Measurements from ENCODE around the gene DDX11. TPM values are rescaled to one million over a fixed set of nuclear protein-coding genes. Genes with fewer than 3 reads are reported as not detected.
"Not testable (repeated sequence)": the region's sequence is repeated elsewhere in the genome, so short reads cannot be mapped to it uniquely, and the experiment has no call there.

DDX11 gene
- total RNA-seq, 2 experiments from 2014 or later = 143 to 147 TPM

DNA sequence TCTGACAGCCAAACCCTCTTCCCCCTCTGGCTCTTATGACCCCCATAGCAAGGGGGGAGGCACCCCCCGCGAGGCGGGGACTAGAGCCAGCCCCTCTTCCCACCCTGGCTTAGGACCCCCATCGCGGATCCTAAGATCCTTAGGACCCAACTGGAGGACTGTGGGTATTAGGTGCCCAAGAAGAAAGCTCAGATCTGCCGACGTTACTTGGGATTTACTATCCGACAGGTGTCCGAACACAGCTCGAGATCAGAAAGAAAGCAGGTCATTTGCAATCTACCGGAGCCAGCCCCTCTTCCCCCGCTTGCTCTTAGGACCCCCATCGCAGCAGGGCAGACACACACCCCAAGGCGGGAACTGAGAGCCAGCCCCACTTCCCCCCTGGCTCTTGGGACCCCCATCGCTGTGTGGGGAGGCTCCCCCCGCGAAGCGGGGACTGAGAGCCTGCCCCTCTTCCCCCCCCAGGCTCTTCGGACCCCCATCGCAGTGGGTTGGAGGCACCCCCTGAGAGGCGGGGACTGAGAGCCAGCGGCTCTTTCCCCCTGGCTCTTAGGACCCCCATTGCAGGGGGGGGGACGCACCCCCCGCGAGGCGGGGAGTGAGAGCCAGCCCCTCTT, 46.8 kb downstream of the DDX11 start:
- H3K4me3 Mint-ChIP-seq = no peak overlapping the region
- no peaks in the 10 kb centered on the region for H3K36me3 Mint-ChIP-seq (ENCODE audit: low read depth)
- H3K9me3 Mint-ChIP-seq = no peaks in the 10 kb centered on the region
- no peaks in the 10 kb centered on the region for H3K27me3 Mint-ChIP-seq
- intact Hi-C loops (cut with micrococcal nuclease) = no loop called here
- POLR2A ChIA-PET = no interaction called here
- no peak overlapping the region for H3K27ac Mint-ChIP-seq
- DNase-seq (no peak), ATAC-seq (no peak)
- TF ChIP-seq, protein P1, sequence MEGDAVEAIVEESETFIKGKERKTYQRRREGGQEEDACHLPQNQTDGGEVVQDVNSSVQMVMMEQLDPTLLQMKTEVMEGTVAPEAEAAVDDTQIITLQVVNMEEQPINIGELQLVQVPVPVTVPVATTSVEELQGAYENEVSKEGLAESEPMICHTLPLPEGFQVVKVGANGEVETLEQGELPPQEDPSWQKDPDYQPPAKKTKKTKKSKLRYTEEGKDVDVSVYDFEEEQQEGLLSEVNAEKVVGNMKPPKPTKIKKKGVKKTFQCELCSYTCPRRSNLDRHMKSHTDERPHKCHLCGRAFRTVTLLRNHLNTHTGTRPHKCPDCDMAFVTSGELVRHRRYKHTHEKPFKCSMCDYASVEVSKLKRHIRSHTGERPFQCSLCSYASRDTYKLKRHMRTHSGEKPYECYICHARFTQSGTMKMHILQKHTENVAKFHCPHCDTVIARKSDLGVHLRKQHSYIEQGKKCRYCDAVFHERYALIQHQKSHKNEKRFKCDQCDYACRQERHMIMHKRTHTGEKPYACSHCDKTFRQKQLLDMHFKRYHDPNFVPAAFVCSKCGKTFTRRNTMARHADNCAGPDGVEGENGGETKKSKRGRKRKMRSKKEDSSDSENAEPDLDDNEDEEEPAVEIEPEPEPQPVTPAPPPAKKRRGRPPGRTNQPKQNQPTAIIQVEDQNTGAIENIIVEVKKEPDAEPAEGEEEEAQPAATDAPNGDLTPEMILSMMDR (IDR thresholded peaks at IDR 0.05) = no peak
- CTCF ChIA-PET = no interaction called here
- no peaks in the 10 kb centered on the region for H3K4me1 Mint-ChIP-seq (ENCODE audit: low read depth)

DNA sequence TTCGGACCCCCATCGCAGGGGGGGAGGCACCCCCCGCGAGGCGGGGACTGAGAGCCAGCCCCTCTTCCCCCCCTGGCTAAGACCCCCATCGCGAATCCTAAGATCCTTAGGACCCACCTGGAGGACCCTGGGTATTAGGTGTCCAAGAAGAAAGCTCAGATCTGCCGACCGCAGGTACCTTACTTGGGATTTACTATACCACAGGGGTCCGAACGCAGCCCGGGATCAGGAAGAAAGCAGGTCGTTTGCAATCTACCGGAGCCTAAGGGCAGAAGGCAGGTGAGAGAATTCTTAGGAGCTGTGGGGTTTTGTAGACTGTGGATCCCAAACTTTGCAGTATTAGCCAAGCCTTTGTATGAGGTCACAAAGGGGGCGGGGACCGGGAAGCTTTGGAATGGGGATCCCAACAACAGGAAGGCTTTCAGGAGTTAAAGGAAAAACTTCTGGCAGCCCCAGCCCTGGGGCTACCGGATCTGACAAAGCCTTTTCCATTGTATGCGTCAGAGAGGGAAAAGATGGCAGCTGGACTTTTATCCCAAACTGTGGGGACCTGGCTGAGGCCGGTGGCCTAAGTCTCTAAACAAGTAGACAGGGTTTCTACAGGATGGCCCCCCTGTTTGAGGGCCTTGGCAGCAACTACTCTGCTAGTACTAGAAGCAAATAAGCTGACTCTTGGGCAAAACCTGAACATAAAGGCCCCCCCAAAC, 47.5 kb downstream of the DDX11 start:
- CTCF ChIA-PET; POLR2A ChIA-PET; intact Hi-C loops (cut with micrococcal nuclease); H3K4me3 Mint-ChIP-seq; H3K36me3 Mint-ChIP-seq (ENCODE audit: low read depth); H3K9me3 Mint-ChIP-seq; ATAC-seq; H3K27ac Mint-ChIP-seq; H3K27me3 Mint-ChIP-seq; H3K4me1 Mint-ChIP-seq (ENCODE audit: low read depth); DNase-seq: not testable (repeated sequence)

DNA sequence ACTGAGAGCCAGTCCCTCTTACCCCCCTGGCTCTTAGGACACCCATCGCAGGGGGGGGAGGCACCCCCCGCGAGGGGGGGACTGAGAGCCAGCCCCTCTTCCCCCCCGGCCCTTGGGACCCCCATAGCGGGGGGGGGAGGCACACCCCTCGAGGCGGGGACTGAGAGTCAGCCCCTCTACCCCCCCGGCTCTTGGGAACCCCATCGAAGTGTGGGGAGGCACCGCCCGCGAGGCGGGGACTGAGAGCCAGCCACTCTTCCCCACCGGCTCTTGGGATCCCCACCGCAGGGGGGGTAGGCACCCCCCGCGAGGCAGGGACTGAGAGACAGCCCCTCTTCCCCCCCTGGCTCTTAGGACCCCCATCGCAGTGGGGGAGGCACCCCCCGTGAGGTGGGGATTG, 48.8 kb downstream of the DDX11 start:
- POLR2A ChIA-PET = no interaction called here
- H3K27me3 Mint-ChIP-seq = no peaks in the 10 kb centered on the region
- intact Hi-C loops (cut with micrococcal nuclease) = no loop called here
- DNase-seq (no peak), ATAC-seq (no peak)
- H3K4me1 Mint-ChIP-seq (ENCODE audit: low read depth) = no peaks in the 10 kb centered on the region
- TF ChIP-seq, protein P1 (IDR thresholded peaks at IDR 0.05) = no peak
- H3K36me3 Mint-ChIP-seq (ENCODE audit: low read depth) = no peaks in the 10 kb centered on the region
- CTCF ChIA-PET = no interaction called here
- H3K27ac Mint-ChIP-seq = no peak overlapping the region
- H3K4me3 Mint-ChIP-seq = no peak overlapping the region
- H3K9me3 Mint-ChIP-seq = no peaks in the 10 kb centered on the region

DNA sequence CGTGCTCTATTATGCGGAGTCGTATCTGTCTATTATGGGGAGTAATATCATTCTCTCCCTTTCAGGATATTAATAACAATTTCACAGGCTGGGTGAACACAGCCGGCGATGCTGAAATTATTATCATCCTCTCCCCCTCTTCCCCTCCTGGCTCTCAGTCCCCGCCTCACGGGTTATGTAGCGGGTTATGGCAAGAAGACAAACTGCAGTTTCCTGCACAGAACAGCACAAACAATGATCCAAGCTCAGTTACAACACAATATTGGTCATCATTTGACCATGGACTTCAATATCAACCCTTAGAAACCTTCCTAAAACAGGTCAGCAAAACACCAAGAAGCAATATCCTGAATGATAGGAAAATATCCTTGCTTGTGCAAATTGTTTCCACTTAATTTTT, 50.5 kb downstream of the DDX11 start:
- H3K4me3 Mint-ChIP-seq; H3K36me3 Mint-ChIP-seq (ENCODE audit: low read depth); intact Hi-C loops (cut with micrococcal nuclease); DNase-seq; POLR2A ChIA-PET; H3K27ac Mint-ChIP-seq; ATAC-seq; H3K4me1 Mint-ChIP-seq (ENCODE audit: low read depth); H3K9me3 Mint-ChIP-seq; H3K27me3 Mint-ChIP-seq; CTCF ChIA-PET: not testable (repeated sequence)

DNA sequence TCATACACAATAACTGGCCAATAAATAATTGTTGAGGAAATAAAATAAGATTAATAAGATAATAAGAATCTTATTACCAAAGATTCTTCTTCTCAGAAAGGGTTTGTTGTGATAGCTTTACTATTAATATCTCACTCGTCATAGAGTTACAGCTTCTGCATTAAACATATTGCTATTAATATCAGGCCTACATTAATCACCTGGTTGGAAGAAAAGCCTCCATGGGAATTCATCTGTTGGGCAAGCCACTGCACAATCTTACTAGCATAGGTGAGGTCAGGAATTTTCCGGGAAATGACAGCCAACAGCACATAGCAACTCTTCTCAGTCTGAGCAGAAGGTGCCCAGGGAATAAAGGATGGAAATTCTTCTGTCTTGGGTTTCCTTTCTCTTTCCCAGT, 51.5 kb downstream of the DDX11 start:
- intact Hi-C loops (cut with micrococcal nuclease); DNase-seq; H3K4me3 Mint-ChIP-seq; H3K4me1 Mint-ChIP-seq (ENCODE audit: low read depth); CTCF ChIA-PET; H3K27ac Mint-ChIP-seq; H3K9me3 Mint-ChIP-seq; ATAC-seq; H3K36me3 Mint-ChIP-seq (ENCODE audit: low read depth); POLR2A ChIA-PET; H3K27me3 Mint-ChIP-seq: not testable (repeated sequence)

DNA sequence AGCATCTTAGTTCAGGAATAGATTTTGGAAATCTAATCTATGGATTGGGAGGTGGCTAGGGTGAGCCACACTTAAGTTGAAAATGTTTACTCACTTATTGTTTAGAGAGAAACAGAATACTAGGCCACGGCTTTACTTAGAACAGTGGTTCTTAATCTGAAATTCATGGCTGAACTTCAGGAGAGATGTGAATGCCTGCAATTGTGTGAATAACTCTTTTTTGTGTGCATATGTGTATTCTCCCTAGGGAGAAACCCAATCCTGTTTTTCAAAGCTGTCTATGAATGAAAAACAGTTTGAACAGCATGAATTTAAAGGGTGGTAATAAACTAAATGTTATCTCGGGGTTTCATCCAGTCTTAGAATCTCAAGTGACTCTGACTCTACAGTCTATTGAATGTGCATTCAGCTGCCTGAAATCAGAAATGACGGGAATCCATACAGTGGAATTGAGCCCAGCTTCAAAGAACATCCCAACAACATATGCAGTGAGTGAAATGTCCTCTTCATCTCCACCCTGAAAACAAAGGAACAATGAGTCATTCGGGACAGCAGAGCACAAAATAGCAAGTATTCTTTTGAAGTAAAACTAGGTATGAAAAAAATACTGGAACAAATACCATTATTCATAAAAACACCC, 53.7 kb downstream of the DDX11 start:
- H3K9me3 Mint-ChIP-seq; H3K36me3 Mint-ChIP-seq (ENCODE audit: low read depth); DNase-seq; H3K27ac Mint-ChIP-seq; H3K27me3 Mint-ChIP-seq; H3K4me1 Mint-ChIP-seq (ENCODE audit: low read depth); H3K4me3 Mint-ChIP-seq; intact Hi-C loops (cut with micrococcal nuclease); CTCF ChIA-PET; ATAC-seq; POLR2A ChIA-PET: not testable (repeated sequence)

DNA sequence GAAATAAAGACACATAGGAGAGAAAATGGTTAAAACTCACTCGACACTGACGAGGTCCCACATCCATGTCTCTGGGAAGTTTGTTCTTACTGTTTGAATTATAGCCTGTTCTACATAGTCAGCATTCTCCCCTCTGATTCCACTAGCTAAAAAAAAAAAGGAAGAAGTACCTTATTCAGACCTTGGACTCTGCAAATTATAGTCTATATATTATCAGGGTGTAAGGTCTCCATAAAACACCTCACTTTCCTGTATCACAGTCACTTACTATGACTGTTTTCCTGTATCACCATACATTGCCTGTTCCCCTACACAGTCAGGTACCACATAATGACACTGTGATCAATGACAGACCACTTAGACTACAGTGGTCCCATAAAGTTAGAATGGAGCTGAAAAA, 62.9 kb downstream of the DDX11 start:
- ATAC-seq; H3K4me3 Mint-ChIP-seq; intact Hi-C loops (cut with micrococcal nuclease); H3K36me3 Mint-ChIP-seq (ENCODE audit: low read depth); H3K27ac Mint-ChIP-seq; H3K27me3 Mint-ChIP-seq; CTCF ChIA-PET; POLR2A ChIA-PET; H3K9me3 Mint-ChIP-seq; DNase-seq; H3K4me1 Mint-ChIP-seq (ENCODE audit: low read depth): not testable (repeated sequence)

DNA sequence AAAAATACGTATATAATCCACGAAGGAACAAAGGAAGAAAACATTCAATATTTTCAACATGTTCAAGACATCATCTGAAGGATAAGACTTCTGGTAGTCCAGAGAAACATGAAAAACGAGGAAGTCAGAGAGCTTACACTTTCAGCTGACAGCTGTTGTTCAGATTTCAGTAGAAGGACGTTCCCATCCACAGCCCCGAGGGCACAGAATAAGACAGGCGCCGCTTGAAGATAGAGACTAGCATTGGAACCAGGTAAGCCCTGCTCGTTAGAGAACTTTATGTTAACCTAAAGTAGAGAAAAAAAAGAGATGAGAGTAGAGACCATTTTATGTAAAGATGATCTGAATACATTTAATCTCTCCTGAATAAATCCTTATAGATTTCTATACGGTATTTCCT, 71.1 kb downstream of the DDX11 start:
- POLR2A ChIA-PET; CTCF ChIA-PET; H3K36me3 Mint-ChIP-seq (ENCODE audit: low read depth); ATAC-seq; H3K4me1 Mint-ChIP-seq (ENCODE audit: low read depth); H3K27ac Mint-ChIP-seq; H3K4me3 Mint-ChIP-seq; intact Hi-C loops (cut with micrococcal nuclease); H3K27me3 Mint-ChIP-seq; DNase-seq; H3K9me3 Mint-ChIP-seq: not testable (repeated sequence)

DNA sequence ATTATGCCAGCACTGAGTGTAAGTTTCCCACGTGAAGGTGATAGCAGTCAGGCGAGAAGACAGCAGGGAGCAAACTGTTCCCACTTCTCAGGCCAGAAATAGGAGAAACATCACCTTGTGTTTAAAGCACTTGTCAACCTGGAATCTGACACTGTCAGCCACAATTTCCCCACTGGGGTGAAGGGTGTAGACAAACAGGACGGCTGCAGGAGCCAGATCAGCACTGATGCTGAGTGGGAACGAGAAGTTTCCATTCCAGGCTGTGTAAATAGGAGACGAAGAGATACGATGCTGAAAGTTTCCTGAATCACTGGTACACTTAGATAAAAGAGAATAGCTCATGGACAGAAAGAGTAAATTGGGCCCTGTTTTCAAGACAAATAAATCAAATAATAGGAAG, 71.6 kb downstream of the DDX11 start:
- H3K4me1 Mint-ChIP-seq (ENCODE audit: low read depth); POLR2A ChIA-PET; CTCF ChIA-PET; H3K27ac Mint-ChIP-seq; H3K9me3 Mint-ChIP-seq; ATAC-seq; DNase-seq; H3K36me3 Mint-ChIP-seq (ENCODE audit: low read depth); intact Hi-C loops (cut with micrococcal nuclease); H3K4me3 Mint-ChIP-seq; H3K27me3 Mint-ChIP-seq: not testable (repeated sequence)

DNA sequence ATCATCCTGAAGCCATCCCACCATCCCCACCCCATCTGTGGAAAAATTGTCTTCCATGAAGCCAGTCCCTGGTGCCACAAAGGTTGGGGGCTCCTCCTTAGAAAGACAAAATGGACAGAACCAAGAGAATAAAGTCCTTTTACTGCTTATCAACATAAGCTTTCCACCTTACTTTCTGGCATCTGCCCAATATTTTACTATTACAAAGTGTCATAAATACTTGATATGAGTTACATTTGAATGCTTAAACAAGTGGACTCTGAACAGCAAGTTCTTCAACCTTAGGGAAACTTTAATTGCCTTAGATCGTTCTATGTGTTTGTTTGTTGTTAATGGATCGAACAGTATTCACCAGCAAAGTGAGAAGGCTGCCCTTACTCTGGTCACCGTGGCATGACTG, 73.8 kb downstream of the DDX11 start:
- ATAC-seq; intact Hi-C loops (cut with micrococcal nuclease); H3K4me1 Mint-ChIP-seq (ENCODE audit: low read depth); H3K27ac Mint-ChIP-seq; POLR2A ChIA-PET; DNase-seq; H3K36me3 Mint-ChIP-seq (ENCODE audit: low read depth); H3K9me3 Mint-ChIP-seq; H3K27me3 Mint-ChIP-seq; CTCF ChIA-PET; H3K4me3 Mint-ChIP-seq: not testable (repeated sequence)

All from activated CD8-positive, alpha-beta T cell treated with anti-CD3 and anti-CD28 coated beads for 36 hours (primary cell).